GM19372 (cell line): ENCODE data around the gene CORO1C.
"Not testable (repeated sequence)": the region's sequence is repeated elsewhere in the genome, so short reads cannot be mapped to it uniquely, and the experiment has no call there.

ENCODE experiments used
- ATAC-seq: cut with Tn5 transposase; IDR thresholded peaks from one replicate; pipeline ENCODE4 v1.9.1; 2021; ENCODE audit warnings: mild to moderate bottlenecking, low read depth, moderate library complexity; ENCODE audit not compliant: unreplicated experiment

Gene CORO1C

GRCh38 chr12:108638141-108638827 lies 93.0 kb downstream of the CORO1C start:
- no peak for ATAC-seq

GRCh38 chr12:108637222-108637971 lies 93.9 kb downstream of the CORO1C start:
- ATAC-seq = no peak

DNA sequence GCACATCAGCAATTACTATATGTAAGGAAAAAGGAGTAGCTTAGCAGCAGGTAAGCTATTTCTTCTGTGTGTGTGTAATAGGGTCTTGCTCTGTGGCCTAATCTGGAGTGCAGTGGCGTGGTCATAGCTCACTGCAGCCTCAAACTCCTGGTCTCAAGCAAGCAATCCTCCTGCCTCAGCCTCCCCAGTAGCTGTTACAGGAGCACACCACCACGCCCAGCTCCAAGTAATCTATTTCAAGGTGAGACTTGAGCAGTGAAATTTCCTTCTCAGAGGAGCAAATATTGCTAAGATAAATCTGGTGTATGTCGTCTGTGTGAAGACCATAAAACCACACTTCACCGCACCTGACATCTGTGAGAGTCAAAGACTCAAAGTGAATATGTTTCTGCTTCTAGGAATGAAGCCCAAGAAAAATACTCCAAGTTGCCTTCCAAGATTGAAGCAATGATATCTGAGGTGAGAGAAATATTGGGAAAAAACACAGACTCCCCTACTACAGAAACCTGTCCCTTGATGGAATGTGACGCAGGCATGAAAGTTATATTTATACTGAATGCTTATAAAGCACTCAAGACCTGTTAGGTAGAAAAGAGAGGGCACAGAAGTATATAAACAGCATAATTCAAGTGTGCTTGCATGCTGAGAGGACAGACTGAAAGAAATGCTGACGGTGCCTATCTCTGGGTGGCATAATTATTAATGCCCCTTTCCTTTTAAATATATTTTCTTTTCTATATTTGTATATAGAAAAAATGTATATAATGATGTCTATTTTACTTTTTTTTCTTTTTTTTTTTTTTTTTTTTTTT lies 95.1 kb downstream of the CORO1C start:
- ATAC-seq = no peak

- ATAC-seq = peak; percentile 48
These were observed 95.9 kb downstream of the CORO1C start for GRCh38 chr12:108635201-108635996.

DNA sequence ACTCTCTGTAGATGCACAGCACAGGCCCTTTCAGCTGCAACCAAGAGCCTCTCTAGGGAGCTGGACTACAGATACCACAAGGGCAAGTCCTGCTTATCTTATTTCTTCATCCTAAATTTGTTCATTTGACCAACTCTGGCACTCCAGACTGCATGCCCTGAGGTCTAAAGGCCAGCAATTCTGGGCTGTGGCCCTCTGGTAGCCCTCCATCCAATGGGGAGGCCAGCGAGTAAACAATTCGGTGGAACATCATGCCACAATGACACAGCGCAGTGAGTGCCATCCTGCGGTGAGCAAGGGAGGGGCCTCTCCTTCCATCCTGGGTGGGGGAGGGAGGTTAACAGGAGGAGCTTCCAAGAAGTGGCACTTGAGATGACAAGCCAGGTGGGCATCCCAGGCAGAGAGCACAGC lies 97.0 kb downstream of the CORO1C start:
- ATAC-seq = no peak

DNA sequence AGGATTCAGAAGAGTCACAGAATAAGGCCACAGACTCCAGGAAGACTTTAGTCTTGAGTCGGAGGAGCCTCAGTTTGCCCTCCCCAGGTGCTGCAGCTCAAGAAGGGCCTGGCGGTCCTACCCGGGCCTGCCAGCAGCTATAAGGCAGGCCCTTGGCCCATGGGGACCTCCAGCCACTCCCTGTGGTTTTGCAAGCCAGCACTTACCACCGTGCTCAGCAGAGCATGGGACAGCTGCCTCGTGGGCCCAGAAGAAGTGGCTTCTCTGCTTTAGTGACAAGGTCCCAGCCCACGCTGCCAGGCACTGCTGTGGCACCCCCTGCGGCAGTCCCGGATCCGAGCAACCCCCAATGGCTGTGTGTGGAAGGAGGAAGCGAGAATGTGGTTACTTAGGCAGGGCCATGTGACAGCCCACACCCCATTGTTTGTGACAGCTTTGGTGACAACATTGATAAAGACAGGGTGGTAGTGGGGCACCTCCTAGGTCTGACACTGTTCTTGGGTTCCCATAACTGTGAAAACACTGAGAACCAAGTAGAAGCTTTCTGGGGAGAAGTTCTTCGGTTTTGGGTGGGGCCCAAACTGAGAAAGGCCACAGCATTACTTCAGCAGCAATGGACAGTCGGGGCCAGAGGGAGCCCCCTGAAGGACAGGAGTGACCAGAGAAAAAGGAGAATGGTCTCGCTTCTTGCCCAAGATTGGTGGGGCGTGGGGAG lies 97.6 kb downstream of the CORO1C start, which contains the start of gene SELPLG:
TSS of gene SELPLG (minus strand) at position 361 of the 715 bp plus-strand sequence. CDS start 9,587 bp downstream, outside the sequence.
- ATAC-seq = peak; percentile 48

GRCh38 chr12:108633081-108633533 lies 98.2 kb downstream of the CORO1C start:
- ATAC-seq = no peak

DNA sequence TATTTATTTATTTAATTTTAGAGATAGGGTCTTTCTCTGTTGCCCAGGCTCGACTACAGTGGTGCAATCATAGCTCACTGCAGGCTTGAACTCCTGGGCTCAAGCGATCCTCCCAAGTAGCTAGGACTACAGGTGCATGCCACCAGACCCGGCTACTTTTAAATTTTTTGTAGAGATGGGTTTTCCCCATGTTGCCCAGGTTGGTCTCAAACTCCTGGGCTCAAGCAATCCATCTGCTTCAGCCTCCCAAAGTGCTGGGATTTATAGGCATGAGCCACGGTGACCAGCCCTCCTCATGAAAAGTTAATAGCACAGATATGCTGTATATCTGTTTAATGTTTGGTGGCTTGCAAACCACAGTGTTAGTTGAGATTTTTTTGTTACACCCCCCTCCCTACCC lies 100.1 kb downstream of the CORO1C start:
- ATAC-seq = not testable (repeated sequence)

DNA sequence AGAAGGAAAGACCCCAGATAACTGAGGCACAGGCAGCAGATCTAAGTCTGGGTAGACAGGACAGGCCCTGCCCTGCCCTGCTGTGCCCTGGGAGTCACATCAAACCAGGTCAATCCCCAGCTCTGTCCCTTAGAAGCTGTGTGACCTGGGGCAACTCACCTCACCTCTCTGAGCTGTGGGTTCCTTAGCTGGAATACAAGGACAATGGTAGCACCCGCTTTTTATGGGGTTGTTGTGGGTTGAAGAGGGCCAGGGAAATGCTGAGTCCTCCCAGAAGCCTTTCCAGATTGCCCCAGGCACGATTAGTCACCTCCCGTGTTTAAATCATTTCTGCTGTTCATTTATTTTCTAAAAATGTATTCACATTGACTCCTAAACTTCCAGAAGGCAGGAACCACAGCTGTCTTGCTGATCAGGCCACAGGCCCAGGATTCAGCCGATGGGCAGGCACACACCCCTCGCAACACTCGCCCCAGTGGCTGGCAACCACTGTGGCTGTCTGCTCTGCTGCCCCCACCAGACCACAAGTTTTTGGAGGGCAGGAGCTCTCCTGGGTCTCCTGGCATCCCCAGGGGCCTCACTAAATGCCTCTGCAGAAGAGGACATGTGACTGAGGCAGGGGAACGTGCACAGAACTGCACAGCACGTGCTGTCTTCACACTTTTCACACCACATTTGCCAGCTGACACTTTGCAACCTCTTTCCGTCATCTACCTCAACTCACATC lies 100.7 kb downstream of the CORO1C start:
- ATAC-seq = no peak

- ATAC-seq = no peak
These were observed 101.4 kb downstream of the CORO1C start for GRCh38 chr12:108629824-108630476.

DNA sequence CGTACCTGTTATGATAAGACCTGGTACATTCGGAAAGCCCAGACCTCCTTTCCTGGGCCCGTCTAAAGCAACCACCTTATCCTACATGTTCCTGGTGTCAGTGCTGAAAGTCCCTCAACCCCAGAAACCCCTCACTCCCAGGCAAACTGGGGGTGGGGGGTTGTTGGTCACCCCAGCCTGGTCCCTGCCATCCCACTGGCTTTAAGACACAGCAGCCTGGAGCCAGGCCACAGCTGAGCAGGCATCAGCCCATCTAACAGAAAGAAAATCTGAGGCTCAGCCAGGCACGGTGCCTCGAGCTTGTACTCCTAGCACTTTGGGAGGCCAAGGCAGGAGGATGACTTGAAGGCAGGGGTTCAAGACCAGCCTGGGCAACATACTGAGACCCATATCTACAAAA lies 102.2 kb downstream of the CORO1C start:
- no peak for ATAC-seq

DNA sequence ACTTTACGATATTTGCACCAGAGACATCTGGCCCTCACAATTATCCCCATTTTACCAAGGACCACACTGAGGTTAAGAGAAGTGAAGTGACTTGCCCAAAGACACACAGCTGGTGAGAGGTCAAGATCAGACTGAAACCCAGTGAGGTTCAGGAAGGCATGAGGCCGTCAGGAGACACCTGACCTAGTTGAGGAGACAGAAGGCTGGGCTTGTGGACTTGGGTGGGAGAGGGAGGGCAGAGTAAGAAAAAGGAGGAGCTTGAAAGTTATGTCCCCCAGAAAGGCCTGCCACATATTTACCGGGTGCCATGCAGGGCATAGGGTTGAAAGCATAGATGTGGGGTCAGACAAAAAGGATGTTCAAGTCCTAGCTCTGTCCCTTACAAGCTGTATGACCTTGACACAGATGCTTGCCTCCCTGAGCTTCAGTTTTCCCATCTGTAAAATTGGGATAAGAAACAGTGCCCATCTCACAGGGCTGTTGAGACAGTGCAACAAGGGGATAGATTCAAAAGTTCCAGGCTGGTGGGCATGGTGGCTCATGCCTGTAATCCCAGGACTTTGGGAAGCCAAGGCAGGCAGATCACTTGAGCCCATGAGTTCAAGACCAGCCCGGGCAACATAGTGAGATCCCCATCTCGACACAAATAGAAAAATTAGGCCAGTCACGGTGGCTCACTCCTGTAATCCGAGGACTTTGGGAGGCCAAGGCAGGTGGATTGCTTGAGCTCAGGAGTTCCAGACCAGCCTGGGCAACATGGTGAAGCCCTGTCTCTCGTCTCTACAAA lies 104.0 kb downstream of the CORO1C start:
- no peak for ATAC-seq

GRCh38 chr12:108625228-108625627 lies 106.1 kb downstream of the CORO1C start:
- ATAC-seq = no peak

GRCh38 chr12:108623577-108623976 lies 107.7 kb downstream of the CORO1C start:
- no peak for ATAC-seq

- no peak for ATAC-seq
These were observed 108.3 kb downstream of the CORO1C start for GRCh38 chr12:108622921-108623514.

GRCh38 chr12:108622421-108622820 lies 108.9 kb downstream of the CORO1C start:
- no peak for ATAC-seq

DNA sequence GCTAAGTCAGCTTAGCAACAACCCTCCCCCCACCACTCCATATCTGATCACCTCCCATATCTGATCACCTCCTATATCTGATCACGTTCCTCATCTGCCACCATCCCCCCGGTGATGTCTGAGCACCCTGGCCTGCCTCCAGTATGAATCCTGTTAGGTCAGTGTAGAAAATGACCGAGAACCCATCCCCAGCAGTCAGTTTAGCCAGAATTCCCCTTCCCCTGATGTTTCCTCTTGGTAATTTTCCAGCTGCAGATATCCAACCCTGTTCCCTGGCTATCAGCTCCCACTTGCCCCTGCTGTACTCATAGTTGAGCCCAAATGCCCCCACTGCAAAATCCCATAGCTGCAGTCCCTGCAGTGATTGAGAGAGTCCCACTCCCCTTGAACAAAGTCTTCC lies 110.2 kb downstream of the CORO1C start:
- ATAC-seq = no peak
